Aorta (tissue), 5 donors: ENCODE measurements around the gene ULBP2. TPM values are rescaled to one million over a fixed set of nuclear protein-coding genes. Genes with fewer than 3 reads are reported as not detected.
A peak's percentile ranks its signal among the peaks of the same experiment; 100 is the strongest.

ENCODE experiments used
- ATAC-seq: fragments of 200-7000 bp; cut with Tn5 transposase; one replicate; pipeline ENCODE4 v1.9.1; 2022; ENCODE audit warnings: moderate library complexity; ENCODE audit not compliant: low FRiP score
- DNase-seq, 2 donors: peaks; one replicate each; pipeline ENCODE4 v3.0.0-alpha.2; 2020
- H3K27ac ChIP-seq, 2 donors: one replicate each; pipeline ENCODE4 v1.5.1; 2013; ENCODE audit warnings: low read length in 2 of 2, mild to moderate bottlenecking in 2 of 2, moderate library complexity in 2 of 2, control low read depth in 1 of 2, inconsistent platforms in 1 of 2, low read depth in 1 of 2
- H3K27me3 ChIP-seq, 2 donors: one replicate each; pipeline ENCODE4 v1.6.1; 2013; ENCODE audit warnings: control low read depth in 1 of 2, low read length in 1 of 2, mild to moderate bottlenecking in 1 of 2, moderate library complexity in 1 of 2; ENCODE audit not compliant: insufficient read depth in 2 of 2, control insufficient read depth in 1 of 2
- H3K36me3 ChIP-seq, 2 donors: one replicate each; pipeline ENCODE4 v1.6.1; 2013; ENCODE audit warnings: control low read depth in 1 of 2, low read length in 1 of 2, mild to moderate bottlenecking in 1 of 2; ENCODE audit not compliant: insufficient read depth in 2 of 2, control insufficient read depth in 1 of 2
- H3K4me1 ChIP-seq, 2 donors: one replicate each; pipeline ENCODE4 v1.6.1; 2013; ENCODE audit warnings: low read length in 2 of 2, control low read depth in 1 of 2, mild to moderate bottlenecking in 1 of 2, moderate library complexity in 1 of 2; ENCODE audit not compliant: insufficient read depth in 2 of 2, control insufficient read depth in 1 of 2
- H3K4me3 ChIP-seq, 2 donors: one replicate each; pipeline ENCODE4 v1.5.1; 2013; ENCODE audit warnings: low read length in 2 of 2, control low read depth in 1 of 2, mild to moderate bottlenecking in 1 of 2
- H3K9me3 ChIP-seq: one replicate; pipeline ENCODE4 v1.6.1; 2013; ENCODE audit warnings: mild to moderate bottlenecking, low read length; ENCODE audit not compliant: control insufficient read depth
- whole genome bisulfite sequencing, 2 donors: extraction: QIAGEN DNeasy Blood & Tissue Kit; methylation state at CpG; one replicate each; pipeline ENCODE4 v1.1.7; 2013; 5-methylcytosine and 5-hydroxymethylcytosine counted together
- intact Hi-C, 2 donors: fragments of 100-400 bp; cut with DNase I; formaldehyde crosslinking; loops; one replicate each; pipeline versions ENCODE4 v1.14.2 to v1.15.0; 2022
- polyA plus RNA-seq, 2 donors: library from polyadenylated mRNA; stranded (reverse); fragments of 200-250 nt; gene quantifications; one replicate each; pipeline ENCODE4 v1.2.3, GENCODE V29; 2013
- total RNA-seq, 2 donors: library from RNA; stranded (reverse); fragmentation: NEBNext Ultra II Directional; extraction: Animal tissue kit (Norgen Biotek cat#: 25700); gene quantifications; one replicate each; pipeline ENCODE4 v1.2.1, GENCODE V29; 2021
- donor health status: healthy with polysubstance abuse.
- donor health status: Bipolar disorder and iron deficiency.
- donor health status: DM: no; HTN: no; CAD: no.
- donor health status: DM: no; HTN: no; CAD: no.
- donor health status: DM: yes; HTN: yes; CAD: no.

Gene ULBP2
- total and polyA plus RNA-seq, 4 donors: 0.36 to 0.68 (median 0.66) TPM; not detected in 1

- Histone ChIP-seq H3K4me1 (peaks cover 0 to 3% of the 10 kb centered on the region in 2 donors), H3K27me3 (no peaks in the 10 kb centered on the region), H3K36me3 (no peaks in the 10 kb centered on the region), H3K27ac (no peak overlapping the region), H3K4me3 (no peak overlapping the region), H3K9me3 (no peaks in the 10 kb centered on the region)
- intact Hi-C loops: no loop called here
- 97% methylated on average over 6 of the region's 6 CpGs for WGBS, 2 donors
- DNase-seq (peak; percentile 17 to 34), ATAC-seq (no peak)
Observed at GRCh38 chr6:149899486-149899885, 42.3 kb upstream of the ULBP2 start.

- H3K4me1 ChIP-seq: peaks cover 0 to 3% of the 10 kb centered on the region in 2 donors
- peak; percentile 21 to 40 for DNase-seq
- no peak overlapping the region for H3K27ac ChIP-seq
- WGBS, 2 donors: 93 to 94% methylated on average over 7 of the region's 7 CpGs
- no peak for ATAC-seq
- intact Hi-C loops: no loop called here
- H3K9me3 ChIP-seq: no peaks in the 10 kb centered on the region
- no peaks in the 10 kb centered on the region for H3K27me3 ChIP-seq
- no peak overlapping the region for H3K4me3 ChIP-seq
- H3K36me3 ChIP-seq: no peaks in the 10 kb centered on the region
Observed at GRCh38 chr6:149899926-149900619, 41.7 kb upstream of the ULBP2 start.

- Histone ChIP-seq H3K36me3 (no peaks in the 10 kb centered on the region), H3K4me1 (peaks cover 0 to 3% of the 10 kb centered on the region in 2 donors), H3K9me3 (no peaks in the 10 kb centered on the region), H3K4me3 (no peak overlapping the region), H3K27me3 (no peaks in the 10 kb centered on the region), H3K27ac (no peak overlapping the region)
- intact Hi-C loops: no loop called here
- WGBS, 2 donors: 94% methylated on average over 11 of the region's 11 CpGs
- DNase-seq: peak; percentile 23 to 53
- ATAC-seq: no peak
Observed at GRCh38 chr6:149900620-149901443, 41.0 kb upstream of the ULBP2 start.

GRCh38 chr6:149901444-149902140 is 40.2 kb upstream of the ULBP2 start:
- ATAC-seq: no peak
- 91 to 96% methylated on average over 6 of the region's 6 CpGs for WGBS, 2 donors
- no peaks in the 10 kb centered on the region for H3K9me3 ChIP-seq
- peak in 1 of 2 donors; percentile 36 for DNase-seq
- no peak overlapping the region for H3K4me3 ChIP-seq
- peaks cover 0 to 3% of the 10 kb centered on the region in 2 donors for H3K4me1 ChIP-seq
- no peaks in the 10 kb centered on the region for H3K36me3 ChIP-seq
- H3K27me3 ChIP-seq: no peaks in the 10 kb centered on the region
- intact Hi-C loops: no loop called here
- H3K27ac ChIP-seq: no peak overlapping the region

- no peak overlapping the region for H3K27ac ChIP-seq
- H3K27me3 ChIP-seq: no peaks in the 10 kb centered on the region
- DNase-seq (peak in 1 of 2 donors; percentile 39), ATAC-seq (no peak)
- 82 to 85% methylated on average over 5 of the region's 5 CpGs for WGBS, 2 donors
- H3K4me3 ChIP-seq: no peak overlapping the region
- H3K36me3 ChIP-seq: no peaks in the 10 kb centered on the region
- no peaks in the 10 kb centered on the region for H3K4me1 ChIP-seq
- H3K9me3 ChIP-seq: peaks cover 1% of the 10 kb centered on the region
- intact Hi-C loops: no loop called here
Observed at GRCh38 chr6:149903938-149904611, 37.7 kb upstream of the ULBP2 start.

- Histone ChIP-seq H3K9me3 (peaks cover 1% of the 10 kb centered on the region), H3K36me3 (no peaks in the 10 kb centered on the region), H3K4me1 (no peaks in the 10 kb centered on the region), H3K27me3 (no peaks in the 10 kb centered on the region), H3K4me3 (no peak overlapping the region), H3K27ac (no peak overlapping the region)
- ATAC-seq: peak; percentile 11
- intact Hi-C loops: no loop called here
- WGBS, 2 donors: 89 to 90% methylated on average over 13 of the region's 13 CpGs
- peak; percentile 45 to 55 for DNase-seq
Observed at GRCh38 chr6:149904661-149905370, 37.0 kb upstream of the ULBP2 start.

- Histone ChIP-seq H3K9me3 (peaks cover 1% of the 10 kb centered on the region), H3K36me3 (no peaks in the 10 kb centered on the region), H3K27me3 (no peaks in the 10 kb centered on the region), H3K4me1 (no peaks in the 10 kb centered on the region), H3K27ac (no peak overlapping the region), H3K4me3 (no peak overlapping the region)
- intact Hi-C loops: no loop called here
- DNase-seq (peak; percentile 42 to 44), ATAC-seq (peak; percentile 19)
- WGBS, 2 donors: 97 to 98% methylated on average over 16 to 18 of the region's 18 CpGs
Observed at GRCh38 chr6:149905371-149905910, 36.4 kb upstream of the ULBP2 start.
